ENCODE results near the gene WWOX. TPM values are rescaled to one million over a fixed set of nuclear protein-coding genes. Genes with fewer than 3 reads are reported as not detected.

WWOX gene
- total RNA-seq, 1 experiment from 2014 or later: 15.6 TPM

DNA sequence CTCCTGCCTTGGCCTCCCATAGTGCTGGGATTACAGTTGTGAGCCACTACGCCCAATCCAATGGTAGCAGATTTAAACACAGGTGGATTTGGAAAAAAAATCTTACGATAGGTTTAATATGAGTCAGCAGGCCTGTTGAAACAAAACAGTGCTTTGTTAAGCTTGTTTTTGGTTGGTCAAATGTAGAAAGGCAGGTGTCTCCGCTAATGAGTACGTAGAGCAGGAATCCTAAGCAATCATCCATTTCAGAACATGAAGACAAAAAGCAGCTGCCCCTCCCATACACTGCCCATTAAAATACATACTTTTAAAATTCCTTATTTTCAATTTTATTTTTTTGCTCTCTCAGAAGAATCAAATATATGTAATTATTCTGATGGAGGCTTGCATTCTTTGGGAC is 1.9 kb upstream of the WWOX start:
- no peak overlapping the region for H3K18ac ChIP-seq (ENCODE audit: insufficient read length, low read depth, low read length)
- no peak overlapping the region for H2BK120ac ChIP-seq (ENCODE audit: low read depth, low read length, poor library complexity, severe bottlenecking)
- no peak overlapping the region for H3K4me2 ChIP-seq (ENCODE audit: insufficient read depth, insufficient read length, low read length)
- H4K5ac ChIP-seq (ENCODE audit: insufficient read length, low read depth, low read length): no peak overlapping the region
- peaks cover 11 to 15% of the 10 kb centered on the region in 2 experiments for H3K4me1 Mint-ChIP-seq
- H2BK12ac ChIP-seq (ENCODE audit: insufficient read length, low read depth, low read length): no peak overlapping the region
- no peaks in the 10 kb centered on the region for H4K20me1 ChIP-seq (ENCODE audit: control insufficient read depth, insufficient read depth, insufficient read length)
- no peak overlapping the region for H2BK5ac ChIP-seq (ENCODE audit: insufficient read length, low read length)
- no peak overlapping the region for H2AFZ ChIP-seq (ENCODE audit: low read length)
- no peak overlapping the region for H3K56ac ChIP-seq (ENCODE audit: insufficient read length, low read depth, low read length)
- H3K23me2 ChIP-seq (ENCODE audit: insufficient read length, low read depth, low read length, poor library complexity, severe bottlenecking): peaks cover 7% of the 10 kb centered on the region
- H3K27ac ChIP-seq (ENCODE audit: insufficient read length, low read depth, low read length): no peak overlapping the region
- H3K4me1 ChIP-seq (ENCODE audit: insufficient read depth, low read length): no peaks in the 10 kb centered on the region
- H3K9ac ChIP-seq (ENCODE audit: extremely low read depth, insufficient read length, low read length): no peak overlapping the region
- H3K4ac ChIP-seq (ENCODE audit: low read depth, low read length): no peak overlapping the region
- peaks cover 5% of the 10 kb centered on the region for H3K79me1 ChIP-seq (ENCODE audit: insufficient read depth, low read depth, low read length, poor library complexity, severe bottlenecking)
- peaks cover 4% of the 10 kb centered on the region; the same call in 1 of the 2 replicates for H3K27me3 ChIP-seq (ENCODE audit: insufficient read depth, low read length)
- TF ChIP-seq, protein P1, sequence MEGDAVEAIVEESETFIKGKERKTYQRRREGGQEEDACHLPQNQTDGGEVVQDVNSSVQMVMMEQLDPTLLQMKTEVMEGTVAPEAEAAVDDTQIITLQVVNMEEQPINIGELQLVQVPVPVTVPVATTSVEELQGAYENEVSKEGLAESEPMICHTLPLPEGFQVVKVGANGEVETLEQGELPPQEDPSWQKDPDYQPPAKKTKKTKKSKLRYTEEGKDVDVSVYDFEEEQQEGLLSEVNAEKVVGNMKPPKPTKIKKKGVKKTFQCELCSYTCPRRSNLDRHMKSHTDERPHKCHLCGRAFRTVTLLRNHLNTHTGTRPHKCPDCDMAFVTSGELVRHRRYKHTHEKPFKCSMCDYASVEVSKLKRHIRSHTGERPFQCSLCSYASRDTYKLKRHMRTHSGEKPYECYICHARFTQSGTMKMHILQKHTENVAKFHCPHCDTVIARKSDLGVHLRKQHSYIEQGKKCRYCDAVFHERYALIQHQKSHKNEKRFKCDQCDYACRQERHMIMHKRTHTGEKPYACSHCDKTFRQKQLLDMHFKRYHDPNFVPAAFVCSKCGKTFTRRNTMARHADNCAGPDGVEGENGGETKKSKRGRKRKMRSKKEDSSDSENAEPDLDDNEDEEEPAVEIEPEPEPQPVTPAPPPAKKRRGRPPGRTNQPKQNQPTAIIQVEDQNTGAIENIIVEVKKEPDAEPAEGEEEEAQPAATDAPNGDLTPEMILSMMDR (conservative IDR thresholded peaks at IDR 0.05): no peak
- WGBS (ENCODE audit: extremely low coverage, insufficient read length, low lambda C conversion rate): no CpG with 5 or more reads among the region's 4 CpGs
- peaks cover 58% of the 10 kb centered on the region for H3K27me3 Mint-ChIP-seq (ENCODE audit: low read depth)
- no peaks in the 10 kb centered on the region for H3K9me3 ChIP-seq (ENCODE audit: control insufficient read depth, low read depth, low read length)
- H2BK15ac ChIP-seq (ENCODE audit: low read depth, low read length): no peak overlapping the region
- peaks cover 2 to 4% of the 10 kb centered on the region in 2 experiments; a peak in 3 of 5 replicates for H3K9me3 Mint-ChIP-seq
- H3K79me2 ChIP-seq (ENCODE audit: insufficient read depth, low read length): no peaks in the 10 kb centered on the region
- H3K27ac Mint-ChIP-seq: no peak overlapping the region
- no peak overlapping the region for H3K23ac ChIP-seq (ENCODE audit: insufficient read length, low read depth, low read length)
- H2AK5ac ChIP-seq (ENCODE audit: insufficient read length, low read length): no peak overlapping the region
- peaks cover 0 to 4% (median 3%) of the 10 kb centered on the region in 3 experiments; a peak in 2 of 7 replicates for H3K36me3 Mint-ChIP-seq (ENCODE audit: insufficient read depth in 1 of 3, low read depth in 3 of 3)
- no peak for DNase-seq
- no peak overlapping the region for H4K91ac ChIP-seq (ENCODE audit: insufficient read length, low read depth, low read length)
- no peak overlapping the region for H3T11ph ChIP-seq (ENCODE audit: low read length)
- no peak overlapping the region for H2BK20ac ChIP-seq (ENCODE audit: low read depth, low read length, poor library complexity, severe bottlenecking)
- H3K4me3 Mint-ChIP-seq: no peak overlapping the region
- H4K8ac ChIP-seq (replicated peaks; ENCODE audit: insufficient read length, low read depth, low read length): no peak overlapping the region
- H3K14ac ChIP-seq (ENCODE audit: insufficient read depth, low read length): no peak overlapping the region
